Activated gamma-delta T cell (primary cell): ENCODE measurements around the gene GSTK1.

Source experiments
- DNase-seq: peaks from one replicate; lab custom pipeline; 2025; lab: John Stamatoyannopoulos, UW

The GSTK1 gene

DNA sequence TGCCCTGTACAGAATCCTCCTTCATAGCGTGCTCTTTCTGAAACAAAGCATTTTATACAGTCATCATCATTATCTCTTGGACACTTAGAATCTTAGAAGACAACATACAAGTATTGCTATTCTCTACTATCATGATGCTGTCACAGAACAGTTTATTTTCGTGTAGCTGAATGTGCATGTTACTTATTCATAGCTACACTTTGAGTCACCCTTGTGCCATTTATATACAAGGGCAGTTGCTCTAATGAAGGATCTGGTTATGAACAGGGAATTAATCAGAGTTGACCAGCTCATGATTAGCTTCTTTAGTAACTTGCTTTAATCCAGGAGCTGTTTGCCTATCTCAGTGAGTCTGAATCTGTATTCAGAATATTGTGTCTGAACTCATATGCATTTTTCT lies 36.1 kb downstream of the GSTK1 start:
- no peak for DNase-seq

DNA sequence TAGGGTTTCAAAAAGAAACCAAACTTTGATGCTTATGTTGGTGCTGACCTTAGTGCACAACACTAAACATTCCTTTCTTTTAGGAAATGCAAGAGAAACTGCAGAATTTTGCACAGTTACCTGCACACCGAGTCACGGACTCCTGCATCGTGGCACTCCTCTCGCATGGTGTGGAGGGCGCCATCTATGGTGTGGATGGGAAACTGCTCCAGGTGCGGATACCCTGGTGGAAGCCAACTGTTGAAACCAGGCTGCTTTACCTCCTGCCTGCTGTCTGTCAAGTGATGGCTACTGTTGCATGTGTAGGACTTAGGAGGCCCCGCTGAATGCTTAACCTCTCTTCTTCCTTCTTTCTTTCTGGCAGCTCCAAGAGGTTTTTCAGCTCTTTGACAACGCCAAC lies 36.6 kb downstream of the GSTK1 start:
- no peak for DNase-seq

DNA sequence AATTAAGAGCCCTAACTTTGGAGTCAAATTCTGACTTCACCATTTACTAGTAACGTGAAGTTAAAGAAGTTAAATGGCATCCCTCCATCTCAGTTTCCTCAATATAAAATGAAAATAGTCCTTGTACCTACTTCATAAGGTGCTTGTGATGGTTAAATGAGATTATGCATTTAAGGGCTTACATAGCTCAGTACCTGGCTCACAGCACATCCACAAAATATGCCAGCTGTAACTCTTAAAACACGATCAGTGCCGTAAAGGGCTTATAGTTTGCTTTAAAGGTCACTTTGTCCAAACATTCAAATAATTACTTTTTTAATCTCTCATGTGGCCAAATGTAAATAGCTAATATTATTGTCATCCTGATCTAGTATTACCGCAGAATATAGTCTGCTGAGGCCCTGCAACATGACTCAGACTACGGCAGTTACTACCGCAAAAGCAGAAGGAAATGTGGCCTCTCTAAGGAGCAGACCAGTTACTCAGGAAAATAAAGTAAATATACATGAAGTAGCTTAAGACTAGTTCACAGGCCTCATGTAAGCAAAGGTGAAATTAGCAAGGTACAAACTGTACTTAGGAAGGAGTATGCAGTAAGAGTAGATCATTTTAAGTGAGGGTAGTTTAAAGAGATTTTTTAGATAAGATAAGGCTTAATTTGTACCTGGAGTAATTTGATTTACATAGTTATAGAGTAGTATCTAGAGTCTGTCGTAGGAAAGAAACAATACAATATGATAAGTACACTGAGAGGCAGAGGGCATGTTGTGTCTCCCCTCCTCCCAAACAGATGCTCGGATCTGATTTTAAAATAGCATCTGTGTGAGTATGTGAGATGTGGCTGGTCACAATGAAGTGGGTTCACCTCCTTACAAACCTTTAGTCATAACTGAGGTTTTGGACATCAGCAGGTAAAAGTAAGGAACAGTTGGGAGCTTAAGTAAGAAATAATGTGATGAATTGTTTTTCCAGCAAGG lies 38.0 kb downstream of the GSTK1 start:
- no peak for DNase-seq

DNA sequence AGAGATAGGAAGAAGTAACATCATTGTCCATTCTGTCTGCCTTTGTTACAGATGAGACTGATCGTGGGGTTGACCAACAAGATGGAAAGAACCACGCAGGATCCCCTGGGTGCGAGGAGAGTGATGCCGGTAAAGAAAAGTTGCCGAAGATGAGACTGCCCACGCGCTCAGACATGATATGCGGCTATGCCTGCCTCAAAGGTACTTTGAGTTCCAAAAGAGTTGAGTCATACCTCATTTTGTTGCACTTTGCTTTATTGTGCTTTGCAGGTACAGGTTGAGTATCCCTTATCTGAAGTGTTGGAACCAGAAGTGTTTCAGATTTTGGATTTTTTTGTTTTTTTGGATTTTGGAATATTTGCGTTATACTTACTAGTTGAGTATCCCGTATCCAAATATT lies 40.5 kb downstream of the GSTK1 start:
- no peak for DNase-seq

DNA sequence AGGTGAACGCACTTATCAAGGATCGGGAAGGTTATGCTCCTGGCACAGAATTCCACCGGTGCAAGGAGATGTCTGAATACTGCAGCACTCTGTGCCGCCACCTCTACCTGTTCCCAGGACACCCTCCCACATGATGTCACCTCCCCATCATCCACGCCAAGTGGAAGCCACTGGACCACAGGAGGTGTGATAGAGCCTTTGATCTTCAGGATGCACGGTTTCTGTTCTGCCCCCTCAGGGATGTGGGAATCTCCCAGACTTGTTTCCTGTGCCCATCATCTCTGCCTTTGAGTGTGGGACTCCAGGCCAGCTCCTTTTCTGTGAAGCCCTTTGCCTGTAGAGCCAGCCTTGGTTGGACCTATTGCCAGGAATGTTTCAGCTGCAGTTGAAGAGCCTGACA lies 41.7 kb downstream of the GSTK1 start:
- no peak for DNase-seq

DNA sequence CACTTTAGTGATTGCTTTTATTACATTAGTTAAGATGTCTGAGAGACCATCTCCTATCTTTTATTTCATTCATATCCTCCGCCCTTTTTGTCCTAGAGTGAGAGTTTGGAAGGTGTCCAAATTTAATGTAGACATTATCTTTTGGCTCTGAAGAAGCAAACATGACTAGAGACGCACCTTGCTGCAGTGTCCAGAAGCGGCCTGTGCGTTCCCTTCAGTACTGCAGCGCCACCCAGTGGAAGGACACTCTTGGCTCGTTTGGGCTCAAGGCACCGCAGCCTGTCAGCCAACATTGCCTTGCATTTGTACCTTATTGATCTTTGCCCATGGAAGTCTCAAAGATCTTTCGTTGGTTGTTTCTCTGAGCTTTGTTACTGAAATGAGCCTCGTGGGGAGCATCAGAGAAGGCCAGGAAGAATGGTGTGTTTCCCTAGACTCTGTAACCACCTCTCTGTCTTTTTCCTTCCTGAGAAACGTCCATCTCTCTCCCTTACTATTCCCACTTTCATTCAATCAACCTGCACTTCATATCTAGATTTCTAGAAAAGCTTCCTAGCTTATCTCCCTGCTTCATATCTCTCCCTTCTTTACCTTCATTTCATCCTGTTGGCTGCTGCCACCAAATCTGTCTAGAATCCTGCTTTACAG lies 42.3 kb downstream of the GSTK1 start:
- DNase-seq, result peak; percentile 14

DNA sequence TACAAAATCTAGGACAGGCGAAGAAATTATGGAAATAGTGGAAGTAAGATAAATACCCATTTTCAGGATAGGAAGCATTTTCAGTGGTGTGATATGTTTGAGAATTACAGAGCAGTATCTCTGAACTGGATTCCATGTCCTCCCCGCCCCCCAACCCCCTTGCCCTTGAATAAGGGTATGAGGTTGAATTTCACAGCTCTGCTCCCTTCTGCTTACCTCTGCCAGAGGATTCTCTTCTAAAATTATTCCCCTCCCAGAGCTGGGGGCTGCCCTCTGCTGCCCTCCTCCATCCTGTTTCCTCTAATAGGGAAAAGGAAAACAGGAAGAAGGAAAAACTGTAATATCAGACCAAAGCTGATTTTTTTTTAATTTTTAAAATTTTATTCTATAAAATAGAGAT lies 45.4 kb downstream of the GSTK1 start:
- no peak for DNase-seq

DNA sequence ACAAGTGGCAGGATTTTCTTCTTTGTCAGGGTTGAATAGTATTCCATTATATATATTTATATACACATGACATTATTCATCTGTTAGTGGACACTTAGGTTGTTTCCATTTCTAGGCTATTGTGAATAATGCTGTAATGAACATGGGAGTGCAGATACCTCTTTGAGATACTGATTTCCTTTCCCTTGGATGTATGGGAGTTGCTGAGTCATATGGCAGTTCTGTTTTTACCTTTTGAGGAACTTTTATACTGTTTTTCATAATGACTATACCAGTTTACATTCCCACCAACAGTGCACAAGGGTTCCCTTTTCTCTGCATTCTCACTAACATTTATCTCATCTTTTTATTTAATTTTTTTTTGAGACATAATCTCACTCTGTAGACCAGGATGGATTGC lies 50.9 kb downstream of the GSTK1 start:
- DNase-seq, result no peak

DNA sequence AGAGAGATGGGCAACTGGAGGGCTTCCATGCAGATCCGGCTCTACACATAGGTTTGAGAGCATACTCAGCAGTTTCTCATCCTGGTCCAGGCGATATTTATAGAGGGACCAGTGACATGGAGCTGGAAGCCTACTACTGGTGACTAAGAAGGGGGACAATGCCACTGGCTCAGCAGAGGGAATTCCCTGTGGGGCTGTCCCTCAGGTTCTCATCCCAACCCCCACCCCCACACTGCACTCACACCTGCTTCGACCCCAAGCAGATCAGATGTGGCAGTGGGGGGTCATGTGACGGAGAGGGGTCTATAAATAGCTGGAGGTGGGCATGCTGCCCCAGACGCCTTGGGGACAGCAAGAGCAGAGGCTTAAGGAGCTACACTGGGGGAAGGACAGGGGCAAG lies 52.5 kb downstream of the GSTK1 start, which contains the start of gene CLCN1:
Gene CLCN1, plus strand, starts transcription at position 336 of the 400 bp plus-strand sequence. CDS start 102 bp downstream, outside the sequence.
- no peak for DNase-seq

DNA sequence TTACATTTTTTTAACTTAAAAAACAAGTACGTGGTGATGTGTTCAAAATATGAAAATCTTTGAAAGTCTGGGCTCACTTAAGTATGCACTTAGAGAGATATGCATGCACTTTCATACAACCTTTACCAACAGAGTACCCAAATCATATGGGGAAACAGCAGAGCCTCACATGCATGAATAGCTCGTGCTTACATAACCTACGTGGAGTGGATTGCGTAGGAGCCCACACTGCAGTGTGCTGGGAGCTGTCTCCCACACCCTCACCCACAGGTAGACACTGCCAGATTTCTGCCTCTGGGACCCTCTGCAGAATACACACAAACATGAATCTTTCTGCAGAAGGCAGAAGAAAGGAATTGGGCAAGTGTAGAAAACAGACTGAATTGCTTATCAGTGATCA lies 53.3 kb downstream of the GSTK1 start:
- DNase-seq, result no peak

DNA sequence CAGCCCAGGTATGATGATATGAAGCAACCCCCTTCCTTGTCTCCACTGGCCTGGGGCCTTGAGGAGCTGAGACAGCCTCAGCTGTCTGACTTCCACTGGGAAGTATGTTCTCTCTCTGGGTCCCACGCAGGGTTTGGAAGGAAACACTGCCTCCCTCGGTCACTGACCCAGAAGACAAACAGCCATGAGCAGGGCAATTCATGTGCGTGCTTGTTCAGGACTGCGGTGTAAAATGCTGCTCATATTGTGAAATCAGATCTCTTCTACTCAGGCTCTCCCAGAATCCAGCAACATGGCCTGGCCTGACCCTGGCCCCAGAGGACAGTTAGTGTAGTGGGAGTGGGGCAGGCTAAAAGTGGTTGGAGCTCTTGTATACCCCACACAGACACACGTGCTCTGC lies 55.4 kb downstream of the GSTK1 start:
- no peak for DNase-seq
